Vagina (tissue), 2 donors: ENCODE data around the gene OR14C36.
"Not testable (repeated sequence)": the region's sequence is repeated elsewhere in the genome, so short reads cannot be mapped to it uniquely, and the experiment has no call there.

ENCODE experiments used
- CTCF ChIP-seq, 3 experiments: fragments of 450-650 bp in 2 of 3; fragments of 200-600 bp in 1 of 3; sonication (generic) in 1 of 3; IDR thresholded peaks; one replicate each; pipeline ENCODE4 v1.5.1; 2017 to 2019; ENCODE audit warnings: antibody characterized with exemption in 3 of 3, mild to moderate bottlenecking in 2 of 3, moderate library complexity in 2 of 3
- POLR2A ChIP-seq, 2 donors: fragments of 450-650 bp; IDR thresholded peaks; one replicate each; pipeline ENCODE4 v1.6.1; 2017; ENCODE audit warnings: antibody characterized with exemption in 2 of 2, mild to moderate bottlenecking in 2 of 2, moderate library complexity in 2 of 2
- POLR2AphosphoS5 ChIP-seq, 2 donors: sonication (generic); formaldehyde crosslinking; IDR thresholded peaks; one replicate each; pipeline ENCODE4 v1.9.0; 2017; ENCODE audit warnings: antibody characterized with exemption in 2 of 2, mild to moderate bottlenecking in 2 of 2, low read depth in 1 of 2; ENCODE audit not compliant: insufficient read depth in 1 of 2

- TF ChIP-seq CTCF (IDR thresholded peaks at IDR 0.05); POLR2A (IDR thresholded peaks at IDR 0.05); POLR2AphosphoS5 (IDR thresholded peaks at IDR 0.05; ENCODE audit: insufficient read depth in 1 of 2, low read depth in 1 of 2): not testable (repeated sequence)
These were observed 42.9 kb upstream of the OR14C36 start for GRCh38 chr1:248305672-248306071.
